ENCODE measurements around the gene GUCY2D. TPM values are rescaled to one million over a fixed set of nuclear protein-coding genes. Genes with fewer than 3 reads are reported as not detected.
"Not testable (repeated sequence)": the region's sequence is repeated elsewhere in the genome, so short reads cannot be mapped to it uniquely, and the experiment has no call there.

GUCY2D gene
- total RNA-seq: 0.05 TPM
- 0.02 TPM for polyA plus RNA-seq
- long read RNA-seq, donor 1: 0 reads
- long read RNA-seq, donor 2: 0 reads
- long read RNA-seq, donor 3: 0 reads
- long read RNA-seq, donor 4: 0 reads
- long read RNA-seq, donor 5: 0 reads
- long read RNA-seq, donor 6: 0 reads
- long read RNA-seq, donor 7: 0 reads
- long read RNA-seq, donor 8: 0 reads
- long read RNA-seq, donor 9, partial matches to known transcripts: 0 of 1 reads
- long read RNA-seq, donor 9, other reads (novel, unspliced or antisense): 0 of 1 reads
- long read RNA-seq, donor 10: 0 reads

DNA sequence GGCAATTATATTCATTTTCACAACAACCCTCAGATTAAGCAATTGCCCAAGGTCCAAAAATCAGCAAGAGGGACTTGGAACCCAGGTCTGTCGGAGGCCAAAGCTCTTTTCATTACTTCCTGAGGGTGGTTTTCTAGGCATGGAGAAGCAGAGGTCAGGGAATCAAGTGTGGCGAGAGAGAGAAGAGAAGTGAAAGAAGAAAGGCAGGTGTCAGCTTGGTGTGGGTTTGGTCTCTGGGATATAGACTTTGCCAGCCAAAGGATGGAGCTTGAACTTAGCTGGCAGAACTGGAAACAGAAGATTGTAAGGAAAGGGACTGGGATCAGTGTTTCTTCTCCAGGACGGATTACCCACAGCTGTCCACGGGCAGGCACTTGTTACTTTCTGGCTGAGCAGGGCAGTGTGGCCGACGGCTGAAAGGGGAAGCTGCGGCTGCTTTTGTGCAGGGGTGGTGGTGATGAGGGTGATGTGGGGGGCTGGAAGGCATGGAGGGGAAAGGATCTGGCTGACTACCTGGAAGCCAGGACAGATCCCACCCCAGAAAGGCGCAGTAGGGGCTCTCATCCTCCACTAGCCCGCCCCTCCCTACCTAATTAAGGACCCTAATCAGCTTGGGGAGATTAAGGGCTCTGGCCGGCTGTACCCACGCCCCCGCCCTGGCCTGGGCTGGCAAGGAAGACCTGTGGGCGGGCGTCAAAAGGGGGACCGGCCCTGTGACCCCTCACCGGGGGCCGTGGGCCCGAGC, at the start of gene GUCY2D:
Gene GUCY2D, plus strand, starts transcription at position 640 of the 745 bp plus-strand sequence. CDS start 433 bp downstream, outside the sequence.
- Histone ChIP-seq H3K9me3 (ENCODE audit: control insufficient read depth in 2 of 2, insufficient read depth in 1 of 2, low read length in 1 of 2) (peaks cover 0 to 8% of the 10 kb centered on the region in 2 donors), H3K27me3 (ENCODE audit: control insufficient read depth in 2 of 2, insufficient read depth in 1 of 2, low read length in 1 of 2) (peaks cover 32 to 83% of the 10 kb centered on the region in 2 donors), H3K4me1 (ENCODE audit: control insufficient read depth in 2 of 2, insufficient read depth in 2 of 2, low read length in 2 of 2) (peaks cover 2% of the 10 kb centered on the region in 2 donors), H3K4me3 (ENCODE audit: low read length in 2 of 2) (no peak within 1 kb of the TSS), H3K27ac (ENCODE audit: low read depth in 1 of 2, low read length in 1 of 2) (no peak within 1 kb of the TSS), H3K36me3 (ENCODE audit: control insufficient read depth in 2 of 2, insufficient read depth in 2 of 2, low read length in 1 of 2) (no peaks in the 10 kb centered on the region)
- 4% methylated on average over 18 of the region's 18 CpGs for WGBS
- DNase-seq (ENCODE audit: low read depth in 6 of 9, low spot score in 9 of 9): no peak

- not testable (repeated sequence) for DNase-seq (ENCODE audit: low read depth in 6 of 9, low spot score in 9 of 9); H3K27me3 ChIP-seq (ENCODE audit: control insufficient read depth in 2 of 2, insufficient read depth in 1 of 2, low read length in 1 of 2); H3K4me3 ChIP-seq (ENCODE audit: low read length in 2 of 2); H3K9me3 ChIP-seq (ENCODE audit: control insufficient read depth in 2 of 2, insufficient read depth in 1 of 2, low read length in 1 of 2); H3K4me1 ChIP-seq (ENCODE audit: control insufficient read depth in 2 of 2, insufficient read depth in 2 of 2, low read length in 2 of 2); H3K27ac ChIP-seq (ENCODE audit: low read depth in 1 of 2, low read length in 1 of 2)
- peaks cover 11 to 17% of the 10 kb centered on the region in 2 donors for H3K36me3 ChIP-seq (ENCODE audit: control insufficient read depth in 2 of 2, insufficient read depth in 2 of 2, low read length in 1 of 2)
- 97% methylated on average over 13 of the region's 13 CpGs for WGBS
These were observed 49.1 kb upstream of the GUCY2D start for GRCh38 chr17:7953266-7953665.

GRCh38 chr17:7955414-7956227, 46.8 kb upstream of the GUCY2D start:
- Histone ChIP-seq H3K4me1 (ENCODE audit: control insufficient read depth in 2 of 2, insufficient read depth in 2 of 2, low read length in 2 of 2) (no peaks in the 10 kb centered on the region), H3K27me3 (ENCODE audit: control insufficient read depth in 2 of 2, insufficient read depth in 1 of 2, low read length in 1 of 2) (peaks cover 0 to 5% of the 10 kb centered on the region in 2 donors), H3K4me3 (ENCODE audit: low read length in 2 of 2) (no peak overlapping the region), H3K9me3 (ENCODE audit: control insufficient read depth in 2 of 2, insufficient read depth in 1 of 2, low read length in 1 of 2) (no peaks in the 10 kb centered on the region), H3K27ac (ENCODE audit: low read depth in 1 of 2, low read length in 1 of 2) (no peak overlapping the region), H3K36me3 (ENCODE audit: control insufficient read depth in 2 of 2, insufficient read depth in 2 of 2, low read length in 1 of 2) (no peaks in the 10 kb centered on the region)
- no peak for DNase-seq (ENCODE audit: low read depth in 6 of 9, low spot score in 9 of 9)
- 93% methylated on average over 13 of the region's 13 CpGs for WGBS

GRCh38 chr17:7956228-7956965, 46.0 kb upstream of the GUCY2D start:
- H3K27me3 ChIP-seq (ENCODE audit: control insufficient read depth in 2 of 2, insufficient read depth in 1 of 2, low read length in 1 of 2): peaks cover 0 to 8% of the 10 kb centered on the region in 2 donors
- no peaks in the 10 kb centered on the region for H3K36me3 ChIP-seq (ENCODE audit: control insufficient read depth in 2 of 2, insufficient read depth in 2 of 2, low read length in 1 of 2)
- H3K27ac ChIP-seq (ENCODE audit: low read depth in 1 of 2, low read length in 1 of 2): no peak overlapping the region
- no peaks in the 10 kb centered on the region for H3K9me3 ChIP-seq (ENCODE audit: control insufficient read depth in 2 of 2, insufficient read depth in 1 of 2, low read length in 1 of 2)
- no peak overlapping the region for H3K4me3 ChIP-seq (ENCODE audit: low read length in 2 of 2)
- DNase-seq (ENCODE audit: low read depth in 6 of 9, low spot score in 9 of 9): no peak
- no peaks in the 10 kb centered on the region for H3K4me1 ChIP-seq (ENCODE audit: control insufficient read depth in 2 of 2, insufficient read depth in 2 of 2, low read length in 2 of 2)
- 89% methylated on average over 11 of the region's 11 CpGs for WGBS

GRCh38 chr17:7959503-7960253, 42.7 kb upstream of the GUCY2D start:
- H3K9me3 ChIP-seq (ENCODE audit: control insufficient read depth in 2 of 2, insufficient read depth in 1 of 2, low read length in 1 of 2): no peaks in the 10 kb centered on the region
- H3K36me3 ChIP-seq (ENCODE audit: control insufficient read depth in 2 of 2, insufficient read depth in 2 of 2, low read length in 1 of 2): no peaks in the 10 kb centered on the region
- no peak overlapping the region for H3K4me3 ChIP-seq (ENCODE audit: low read length in 2 of 2)
- H3K4me1 ChIP-seq (ENCODE audit: control insufficient read depth in 2 of 2, insufficient read depth in 2 of 2, low read length in 2 of 2): no peaks in the 10 kb centered on the region
- H3K27ac ChIP-seq (ENCODE audit: low read depth in 1 of 2, low read length in 1 of 2): no peak overlapping the region
- peaks cover 0 to 8% of the 10 kb centered on the region in 2 donors for H3K27me3 ChIP-seq (ENCODE audit: control insufficient read depth in 2 of 2, insufficient read depth in 1 of 2, low read length in 1 of 2)
- DNase-seq (ENCODE audit: low read depth in 6 of 9, low spot score in 9 of 9): no peak
- 95% methylated on average over 9 of the region's 9 CpGs for WGBS

- Histone ChIP-seq H3K27ac (ENCODE audit: low read depth in 1 of 2, low read length in 1 of 2) (no peak overlapping the region), H3K27me3 (ENCODE audit: control insufficient read depth in 2 of 2, insufficient read depth in 1 of 2, low read length in 1 of 2) (peaks cover 0 to 8% of the 10 kb centered on the region in 2 donors), H3K9me3 (ENCODE audit: control insufficient read depth in 2 of 2, insufficient read depth in 1 of 2, low read length in 1 of 2) (no peaks in the 10 kb centered on the region), H3K4me1 (ENCODE audit: control insufficient read depth in 2 of 2, insufficient read depth in 2 of 2, low read length in 2 of 2) (no peaks in the 10 kb centered on the region), H3K36me3 (ENCODE audit: control insufficient read depth in 2 of 2, insufficient read depth in 2 of 2, low read length in 1 of 2) (no peaks in the 10 kb centered on the region), H3K4me3 (ENCODE audit: low read length in 2 of 2) (no peak overlapping the region)
- no peak for DNase-seq (ENCODE audit: low read depth in 6 of 9, low spot score in 9 of 9)
- 57% methylated on average over 2 of the region's 2 CpGs for WGBS
These were observed 41.0 kb upstream of the GUCY2D start for GRCh38 chr17:7961421-7961820.

DNA sequence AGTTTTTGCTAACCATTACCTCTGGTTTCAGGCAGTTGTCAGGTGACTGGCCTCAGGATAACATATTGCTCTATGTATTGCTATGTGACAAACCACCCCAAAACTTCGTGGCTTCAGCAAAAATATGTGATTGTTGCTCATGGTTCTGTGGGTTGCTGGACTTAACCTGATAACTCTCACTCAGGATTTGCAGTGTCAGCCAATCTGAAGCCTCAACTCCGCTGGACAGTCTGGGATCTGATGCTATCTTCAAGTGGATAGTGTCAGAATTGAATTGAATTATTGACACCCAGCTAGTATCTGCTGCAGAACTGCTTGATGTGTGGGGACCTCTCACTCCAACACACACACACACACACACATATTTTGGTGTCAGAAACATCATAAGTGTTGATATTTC, 34.7 kb upstream of the GUCY2D start:
- DNase-seq (ENCODE audit: low read depth in 6 of 9, low spot score in 9 of 9): no peak
- no peaks in the 10 kb centered on the region for H3K36me3 ChIP-seq (ENCODE audit: control insufficient read depth in 2 of 2, insufficient read depth in 2 of 2, low read length in 1 of 2)
- no peaks in the 10 kb centered on the region for H3K4me1 ChIP-seq (ENCODE audit: control insufficient read depth in 2 of 2, insufficient read depth in 2 of 2, low read length in 2 of 2)
- 75% methylated on average over 2 of the region's 2 CpGs for WGBS
- no peak overlapping the region for H3K4me3 ChIP-seq (ENCODE audit: low read length in 2 of 2)
- no peak overlapping the region for H3K27ac ChIP-seq (ENCODE audit: low read depth in 1 of 2, low read length in 1 of 2)
- no peaks in the 10 kb centered on the region for H3K9me3 ChIP-seq (ENCODE audit: control insufficient read depth in 2 of 2, insufficient read depth in 1 of 2, low read length in 1 of 2)
- peaks cover 0 to 2% of the 10 kb centered on the region in 2 donors for H3K27me3 ChIP-seq (ENCODE audit: control insufficient read depth in 2 of 2, insufficient read depth in 1 of 2, low read length in 1 of 2)

- H3K9me3 ChIP-seq (ENCODE audit: control insufficient read depth in 2 of 2, insufficient read depth in 1 of 2, low read length in 1 of 2): no peaks in the 10 kb centered on the region
- H3K27ac ChIP-seq (ENCODE audit: low read depth in 1 of 2, low read length in 1 of 2): no peak overlapping the region
- DNase-seq (ENCODE audit: low read depth in 6 of 9, low spot score in 9 of 9): no peak
- H3K27me3 ChIP-seq (ENCODE audit: control insufficient read depth in 2 of 2, insufficient read depth in 1 of 2, low read length in 1 of 2): peaks cover 0 to 2% of the 10 kb centered on the region in 2 donors
- H3K4me3 ChIP-seq (ENCODE audit: low read length in 2 of 2): no peak overlapping the region
- WGBS: 95% methylated on average over 6 of the region's 6 CpGs
- no peaks in the 10 kb centered on the region for H3K36me3 ChIP-seq (ENCODE audit: control insufficient read depth in 2 of 2, insufficient read depth in 2 of 2, low read length in 1 of 2)
- H3K4me1 ChIP-seq (ENCODE audit: control insufficient read depth in 2 of 2, insufficient read depth in 2 of 2, low read length in 2 of 2): no peaks in the 10 kb centered on the region
These were observed 33.0 kb upstream of the GUCY2D start for GRCh38 chr17:7969433-7969832.

Data from thymus (tissue), 14 donors.